B cell (primary cell): ENCODE data around the gene RUFY1. TPM values are rescaled to one million over a fixed set of nuclear protein-coding genes. Genes with fewer than 3 reads are reported as not detected.
"Not testable (repeated sequence)": the region's sequence is repeated elsewhere in the genome, so short reads cannot be mapped to it uniquely, and the experiment has no call there.

Experiments
- ATAC-seq: fragments of 200-7000 bp; cut with Tn5 transposase; one replicate; pipeline ENCODE4 v1.10.0; 2021; ENCODE audit warnings: low read depth, mild to moderate bottlenecking, moderate number of reproducible peaks, moderate library complexity
- CTCF ChIA-PET: fragments of 350-600 bp; sonication (Branson Sonifier 250); formaldehyde crosslinking; loops from one replicate; lab custom pipeline; 2021; ENCODE audit warnings: antibody characterized with exemption, inconsistent platforms; lab: Charles Lee
- POLR2A ChIA-PET: fragments of 350-600 bp; sonication (Branson Sonifier 250); formaldehyde crosslinking; loops from one replicate; lab custom pipeline; 2021; ENCODE audit warnings: antibody characterized with exemption; lab: Charles Lee
- DNase-seq: peaks from one replicate; pipeline ENCODE4 v3.0.0; 2013
- H2AFZ ChIP-seq: 2 replicates; pipeline ENCODE4 v1.6.1; 2012; ENCODE audit warnings: mild to moderate bottlenecking, low read depth, low read length; ENCODE audit not compliant: insufficient read depth, poor library complexity, severe bottlenecking
- H3K27ac ChIP-seq, 2 donors: 1 replicate in 1 of 2; 2 replicates in 1 of 2; pipeline ENCODE4 v1.5.1; 2012 to 2013; ENCODE audit warnings: low read length in 2 of 2, mild to moderate bottlenecking in 2 of 2, moderate library complexity in 1 of 2
- H3K27me3 ChIP-seq, 4 experiments: fragments of 200-600 bp in 1 of 4; sonication (generic) in 1 of 4; replicated peaks in 1 of 4; 1 replicate in 2 of 4; 2 replicates in 2 of 4; pipeline versions ENCODE4 v1.6.1 to v1.7.0; 2013 to 2016; ENCODE audit warnings: low read length in 3 of 4, mild to moderate bottlenecking in 2 of 4, mixed read lengths in 1 of 4, moderate library complexity in 1 of 4; ENCODE audit not compliant: insufficient read depth in 4 of 4, control insufficient read depth in 3 of 4; ENCODE audit errors: control extremely low read depth in 1 of 4
- H3K36me3 ChIP-seq, 2 experiments: replicated peaks in 1 of 2; 1 replicate in 1 of 2; 2 replicates in 1 of 2; pipeline versions ENCODE4 v1.6.1 to v1.7.1; 2013; ENCODE audit warnings: low read length in 1 of 2; ENCODE audit not compliant: insufficient read depth in 2 of 2, control insufficient read depth in 1 of 2; ENCODE audit errors: control extremely low read depth in 1 of 2, extremely low read depth in 1 of 2
- H3K4me1 ChIP-seq, 2 donors: fragments of 200-600 bp in 1 of 2; sonication (generic) in 1 of 2; 1 replicate in 1 of 2; 2 replicates in 1 of 2; pipeline versions ENCODE4 v1.5.1 to v1.6.1; 2013 to 2017; ENCODE audit warnings: low read length in 2 of 2; ENCODE audit not compliant: control insufficient read depth in 2 of 2, insufficient read depth in 2 of 2
- H3K4me2 ChIP-seq: replicated peaks from 2 replicates; pipeline ENCODE3; 2012; ENCODE audit warnings: mild to moderate bottlenecking, low read depth, low read length; ENCODE audit not compliant: poor library complexity, severe bottlenecking
- H3K4me3 ChIP-seq, 5 experiments: fragments of 200-600 bp in 1 of 5; sonication (generic) in 1 of 5; 1 replicate in 3 of 5; 2 replicates in 2 of 5; pipeline versions ENCODE4 v1.5.1 to v1.7.0; 2011 to 2016; ENCODE audit warnings: low read length in 4 of 5, mild to moderate bottlenecking in 4 of 5, low read depth in 2 of 5, control low read depth in 1 of 5, moderate library complexity in 1 of 5; ENCODE audit not compliant: insufficient read depth in 1 of 5; ENCODE audit errors: control extremely low read depth in 1 of 5, extremely low read depth in 1 of 5
- H3K79me2 ChIP-seq: fragments of 200-600 bp; sonication (generic); one replicate; pipeline ENCODE4 v1.6.0; 2016; ENCODE audit warnings: low read length; ENCODE audit not compliant: control insufficient read depth, insufficient read depth
- H3K9ac ChIP-seq: fragments of 200-600 bp; sonication (generic); 2 replicates; pipeline ENCODE4 v1.6.1; 2017; ENCODE audit warnings: mild to moderate bottlenecking, low read length, moderate library complexity
- H3K9me3 ChIP-seq, 3 donors: one replicate each; pipeline versions ENCODE4 v1.6.1 to v1.7.1; 2013; ENCODE audit warnings: low read length in 2 of 3; ENCODE audit not compliant: control insufficient read depth in 2 of 3, insufficient read depth in 1 of 3; ENCODE audit errors: control extremely low read depth in 1 of 3
- H4K20me1 ChIP-seq: 2 replicates; pipeline ENCODE4 v1.6.0; 2012; ENCODE audit warnings: mild to moderate bottlenecking, low read length; ENCODE audit not compliant: insufficient read depth, control insufficient read depth, poor library complexity, severe bottlenecking
- H3K27ac Mint-ChIP-seq: one replicate; pipeline ENCODE4 v1.8.0; 2021; ENCODE audit warnings: mixed read lengths
- H3K27me3 Mint-ChIP-seq: one replicate; pipeline ENCODE4 v1.8.0; 2021; ENCODE audit warnings: mixed read lengths
- H3K4me1 Mint-ChIP-seq: one replicate; pipeline ENCODE4 v1.8.0; 2021; ENCODE audit warnings: mixed read lengths
- H3K4me3 Mint-ChIP-seq: one replicate; pipeline ENCODE4 v1.8.0; 2021; ENCODE audit warnings: mixed read lengths
- H3K9me3 Mint-ChIP-seq: one replicate; pipeline ENCODE4 v1.8.0; 2022; ENCODE audit warnings: mixed read lengths; ENCODE audit not compliant: insufficient read depth
- WGBS: methylation state at CpG from one replicate; pipeline ENCODE4 v1.1.5; 2013; ENCODE audit warnings: missing lambda C conversion rate; ENCODE audit not compliant: insufficient coverage; 5-methylcytosine and 5-hydroxymethylcytosine counted together
- intact Hi-C: fragments of 100-400 bp; cut with micrococcal nuclease; formaldehyde crosslinking; loops from one replicate; pipeline ENCODE4 v1.10.0; 2022
- polyA plus RNA-seq: library from polyadenylated mRNA; depleted of rRNA; stranded (reverse); fragments of >200 nt; gene quantifications from 2 replicates; pipeline ENCODE4 v1.2.3, GENCODE V29; 2012
- total RNA-seq, 2 donors: library from RNA; stranded (reverse); fragments of 120-200 nt in 1 of 2; gene quantifications; 1 replicate in 1 of 2; 2 replicates in 1 of 2; pipeline versions ENCODE4 v1.2.3 to v1.2.4, GENCODE V29; 2013 to 2022

Gene RUFY1
- total and polyA plus RNA-seq, 2 donors (not counting 1 experiment from before 2014, with no cell fraction given) = 38.5 to 99.8 TPM

DNA sequence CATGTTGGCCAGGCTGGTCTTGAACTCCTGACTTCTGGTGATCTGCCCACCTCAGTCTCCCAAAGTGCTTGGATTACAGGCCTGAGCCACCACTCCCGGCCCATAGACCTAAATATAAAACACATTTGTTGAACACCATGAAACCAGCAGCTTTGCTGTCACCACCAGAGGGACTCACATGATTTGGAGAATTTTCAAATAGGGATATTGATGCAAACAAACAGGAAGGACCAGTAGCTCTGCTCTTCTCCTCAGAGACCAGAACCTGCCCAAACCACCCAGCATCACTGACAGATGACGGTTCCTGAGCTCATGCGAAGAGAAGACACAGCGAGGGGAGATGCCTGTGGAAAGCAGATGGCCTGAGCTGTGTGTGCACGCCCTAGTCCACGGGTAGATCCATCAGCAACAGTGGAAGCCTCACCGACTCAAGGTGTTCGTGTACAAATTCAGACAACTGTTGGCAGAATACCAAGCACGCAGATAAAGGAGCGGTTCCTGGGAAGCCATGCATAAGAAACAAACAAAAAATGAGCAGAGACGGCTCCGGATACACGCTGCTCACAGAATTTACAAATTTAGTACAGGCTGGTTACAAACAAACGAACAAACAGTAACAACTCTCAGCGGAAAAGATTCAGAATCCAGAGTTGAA lies 30.8 kb upstream of the RUFY1 start:
- not testable (repeated sequence) for H3K27me3 ChIP-seq

GRCh38 chr5:179522107-179522506 lies 28.2 kb upstream of the RUFY1 start:
- 93% methylated on average over 3 of the region's 5 CpGs for WGBS

More for the DNA sequence above, 30.8 kb upstream of the RUFY1 start:
- H4K20me1 ChIP-seq, H3K79me2 ChIP-seq, H3K27ac Mint-ChIP-seq, H3K27me3 Mint-ChIP-seq, H3K4me1 Mint-ChIP-seq, H3K4me1 ChIP-seq, H3K4me2 ChIP-seq, H3K9me3 Mint-ChIP-seq, H2AFZ ChIP-seq, intact Hi-C loops, H3K4me3 ChIP-seq, POLR2A ChIA-PET, H3K9ac ChIP-seq, H3K27ac ChIP-seq, H3K4me3 Mint-ChIP-seq, DNase-seq, H3K36me3 ChIP-seq: not testable (repeated sequence)
- WGBS = 91% methylated on average over 12 of the region's 15 CpGs
- peaks cover 0 to 12% (median 0%) of the 10 kb centered on the region in 3 donors for H3K9me3 ChIP-seq
- peak; percentile 33 for ATAC-seq
- CTCF ChIA-PET = interaction anchor here (0.9 to 1.3 kb wide), 2 partner anchors 40 to 73 kb away, joined by 3 read pairs; no protein-coding TSS in a partner anchor

More at GRCh38 chr5:179522107-179522506, 28.2 kb upstream of the RUFY1 start:
- H3K9ac ChIP-seq, H4K20me1 ChIP-seq, DNase-seq, intact Hi-C loops, H3K36me3 ChIP-seq, H3K9me3 Mint-ChIP-seq, H3K4me1 Mint-ChIP-seq, H3K79me2 ChIP-seq, H3K4me3 ChIP-seq, H3K27ac ChIP-seq, H3K4me1 ChIP-seq, H3K4me2 ChIP-seq, H3K27me3 Mint-ChIP-seq, H2AFZ ChIP-seq, H3K4me3 Mint-ChIP-seq, CTCF ChIA-PET, H3K27ac Mint-ChIP-seq, ATAC-seq, H3K27me3 ChIP-seq: not testable (repeated sequence)
- peaks cover 0 to 12% (median 0%) of the 10 kb centered on the region in 3 donors for H3K9me3 ChIP-seq
- POLR2A ChIA-PET = interaction anchor here (0.6 kb wide), 1 partner anchor 14 kb away, joined by 5 read pairs; no protein-coding TSS in a partner anchor
